Forelimb muscle (tissue), 1 donor: Measurements from ENCODE around the gene IL1RL1. TPM values are rescaled to one million over a fixed set of nuclear protein-coding genes. Genes with fewer than 3 reads are reported as not detected.

Experiments
- DNase-seq: peaks from one replicate; pipeline ENCODE4 v3.0.0-alpha.2; 2013; ENCODE audit warnings: low read depth
- polyA plus RNA-seq: library from polyadenylated mRNA; unstranded; fragments of 120-200 nt; gene quantifications from one replicate; pipeline ENCODE4 v1.2.1, GENCODE V29; 2013; ENCODE audit not compliant: insufficient read length

The IL1RL1 gene
- polyA plus RNA-seq, 1 donor = 0.35 TPM

GRCh38 chr2:102367331-102367971 lies 56.1 kb downstream of the IL1RL1 start:
- no peak for DNase-seq

- DNase-seq = no peak
Observed at GRCh38 chr2:102368461-102369109, 57.2 kb downstream of the IL1RL1 start.

GRCh38 chr2:102369866-102370265 lies 58.5 kb downstream of the IL1RL1 start:
- DNase-seq = no peak

- DNase-seq = no peak
Observed at GRCh38 chr2:102376052-102376591, 64.8 kb downstream of the IL1RL1 start.

GRCh38 chr2:102383722-102384121 lies 72.4 kb downstream of the IL1RL1 start:
- no peak for DNase-seq

- no peak for DNase-seq
Observed at GRCh38 chr2:102385522-102385921, 74.2 kb downstream of the IL1RL1 start.

GRCh38 chr2:102386004-102386403 lies 74.6 kb downstream of the IL1RL1 start:
- no peak for DNase-seq

GRCh38 chr2:102386867-102387541 lies 75.6 kb downstream of the IL1RL1 start:
- no peak for DNase-seq

- no peak for DNase-seq
Observed at GRCh38 chr2:102387763-102388546, 76.6 kb downstream of the IL1RL1 start.

GRCh38 chr2:102391565-102391964 lies 80.2 kb downstream of the IL1RL1 start:
- DNase-seq = no peak

GRCh38 chr2:102392096-102392495 lies 80.7 kb downstream of the IL1RL1 start:
- DNase-seq = no peak

GRCh38 chr2:102392942-102393341 lies 81.6 kb downstream of the IL1RL1 start:
- DNase-seq = no peak

- DNase-seq = no peak
Observed at GRCh38 chr2:102396012-102396411, 84.6 kb downstream of the IL1RL1 start.

GRCh38 chr2:102397209-102397608 lies 85.8 kb downstream of the IL1RL1 start:
- DNase-seq = no peak

- DNase-seq = no peak
Observed at GRCh38 chr2:102399499-102400141, 88.3 kb downstream of the IL1RL1 start.

- no peak for DNase-seq
Observed at GRCh38 chr2:102401456-102401855, 90.1 kb downstream of the IL1RL1 start.

Other genes with a start within 250 kb of the IL1RL1 start
- 8.4 TPM for gene IL1R1, start 168.8 kb upstream of the IL1RL1 start, polyA plus RNA-seq
- 0.18 TPM for gene IL1RL2, start 124.5 kb upstream of the IL1RL1 start, polyA plus RNA-seq
- gene IL18R1, start 44.2 kb downstream of the IL1RL1 start, polyA plus RNA-seq = 0.57 TPM
- gene IL18RAP, start 111.6 kb downstream of the IL1RL1 start, polyA plus RNA-seq = 0.34 TPM
- gene SLC9A4, start 161.7 kb downstream of the IL1RL1 start, polyA plus RNA-seq = not detected